Hematopoietic multipotent progenitor cell treated with erythropoietin and hydrocortisone succinate and interleukin-3 and kit ligand, for 17 days (in vitro differentiated cells): ENCODE measurements around the gene WIPI1.
"Not testable (repeated sequence)": the region's sequence is repeated elsewhere in the genome, so short reads cannot be mapped to it uniquely, and the experiment has no call there.

Source experiments
- DNase-seq: peaks from one replicate; pipeline ENCODE4 v3.0.0-alpha.2; 2015; ENCODE audit warnings: low spot score

WIPI1 gene

GRCh38 chr17:68384941-68385340 is 72.4 kb downstream of the WIPI1 start:
- DNase-seq, result no peak

- DNase-seq, result no peak
Measured at GRCh38 chr17:68384471-68384870, 72.8 kb downstream of the WIPI1 start.

DNA sequence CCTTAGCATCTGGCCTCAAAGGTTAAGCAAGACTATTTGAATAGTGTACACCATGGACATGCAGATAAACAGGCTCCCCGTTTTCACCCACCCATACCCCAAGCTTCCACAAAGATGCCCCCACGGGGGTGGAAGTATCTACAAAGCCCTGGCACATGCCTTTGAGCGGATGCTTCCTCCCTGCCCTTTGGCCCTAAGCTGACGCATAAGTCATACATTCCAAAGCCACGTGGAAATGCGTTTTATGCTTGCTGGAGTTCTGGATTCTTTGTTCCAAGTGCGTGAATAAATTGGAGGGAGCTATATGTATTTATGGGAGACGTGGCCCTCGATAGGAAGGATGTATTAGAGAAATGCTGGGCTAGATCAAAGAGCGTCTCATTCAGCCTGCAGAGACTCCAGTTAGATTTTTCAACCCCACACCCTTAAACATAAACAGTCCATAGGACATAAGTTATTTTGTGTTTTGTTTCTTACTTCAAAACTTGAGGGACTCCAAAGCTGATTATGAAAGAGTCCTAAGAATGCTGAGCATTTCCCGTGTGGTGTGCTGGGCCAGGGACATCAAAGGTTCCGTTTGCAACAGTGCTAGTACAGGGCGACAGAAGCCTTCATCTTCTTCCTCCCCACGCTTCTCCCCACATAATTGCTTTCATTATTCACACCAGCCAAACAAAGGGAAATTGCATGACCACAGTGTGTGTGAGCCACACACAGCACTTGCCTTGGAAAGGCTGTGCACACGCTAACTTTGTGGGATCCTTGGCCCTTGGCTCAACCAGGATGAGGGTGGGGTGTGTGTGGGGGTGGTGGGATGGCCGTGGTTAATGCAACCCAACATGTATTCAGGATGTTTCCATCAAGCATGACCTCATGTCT is 73.6 kb downstream of the WIPI1 start:
- DNase-seq, result no peak

DNA sequence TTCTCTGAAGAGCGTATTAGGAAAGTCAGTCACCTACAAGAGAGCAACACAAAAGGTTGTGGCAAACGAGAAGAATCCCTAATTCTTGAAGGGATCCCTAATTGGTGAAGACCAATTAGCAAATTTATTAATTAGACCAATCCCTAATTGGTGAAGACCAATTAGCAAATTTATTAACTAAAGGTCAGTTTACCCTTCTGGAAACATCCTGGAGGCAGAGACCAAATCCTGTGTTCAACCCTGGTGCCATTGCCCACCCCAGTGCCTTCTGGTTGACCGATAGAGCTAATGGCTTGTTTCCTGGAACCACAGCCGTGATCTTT is 74.2 kb downstream of the WIPI1 start:
- no peak for DNase-seq

- DNase-seq, result no peak
Measured at GRCh38 chr17:68382582-68383085, 74.7 kb downstream of the WIPI1 start.

GRCh38 chr17:68381076-68381900 is 76.0 kb downstream of the WIPI1 start:
- DNase-seq, result no peak

DNA sequence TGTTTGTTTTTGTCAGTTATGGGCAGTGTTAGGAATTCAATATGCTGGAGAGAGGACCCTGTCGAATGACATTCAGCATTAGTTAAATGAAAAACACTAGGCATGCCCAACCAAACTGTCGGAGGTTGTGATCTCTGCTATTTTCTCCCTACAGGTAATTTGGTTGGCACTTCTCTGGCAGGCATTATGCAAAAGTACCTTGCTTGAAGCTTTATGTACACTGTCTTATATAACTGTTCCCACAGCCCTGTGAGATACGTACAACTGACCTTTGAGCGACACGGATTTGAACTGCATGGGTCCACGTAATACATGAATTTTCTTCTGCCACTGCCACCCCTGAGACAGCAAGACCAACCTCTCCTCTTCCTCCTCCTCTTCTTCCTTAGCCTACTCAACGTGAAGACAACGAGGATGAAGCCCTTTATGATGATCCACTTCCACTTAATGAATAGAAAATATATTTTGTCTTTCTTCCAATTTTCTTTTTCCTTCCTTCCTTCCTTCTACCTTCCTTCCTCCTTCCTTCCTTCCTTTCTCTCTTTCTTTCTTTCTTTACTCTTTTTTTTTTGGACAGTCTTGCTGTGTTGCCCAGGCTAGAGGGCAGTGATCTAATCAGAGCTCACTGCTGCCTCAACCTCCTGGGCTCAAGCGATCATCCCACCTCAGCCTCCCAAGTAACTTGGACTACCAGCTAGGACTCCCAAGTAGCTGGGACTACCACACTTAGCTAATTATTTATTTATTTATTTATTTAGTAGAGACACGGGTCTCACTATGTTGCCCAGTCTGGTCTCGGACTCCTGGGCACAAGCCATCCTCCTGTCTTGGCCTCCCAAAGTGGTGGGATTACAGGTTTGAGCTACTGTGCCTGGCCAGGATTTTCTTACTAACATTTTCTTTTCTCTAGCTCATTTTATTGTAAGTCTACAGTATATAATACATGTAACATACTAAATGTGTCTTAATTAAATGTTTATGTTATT is 77.3 kb downstream of the WIPI1 start:
- no peak for DNase-seq

DNA sequence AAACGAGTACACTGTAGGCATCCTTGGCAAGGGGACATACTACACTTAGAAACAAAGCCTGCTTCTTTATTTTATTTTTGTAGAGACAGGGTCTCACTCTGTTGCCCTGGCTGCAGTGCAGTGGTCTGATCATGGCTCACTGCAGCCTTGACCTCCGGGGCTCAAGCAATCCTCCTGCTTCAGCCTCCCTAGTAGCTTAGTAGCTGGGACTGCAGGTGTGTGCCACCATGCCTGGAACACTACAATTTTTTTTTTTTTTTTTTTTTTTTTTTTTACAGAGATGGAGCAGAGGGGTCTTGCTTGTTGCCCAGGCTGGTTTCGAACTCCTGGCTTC is 78.2 kb downstream of the WIPI1 start:
- DNase-seq, result no peak

GRCh38 chr17:68378268-68379176 is 78.8 kb downstream of the WIPI1 start:
- DNase-seq, result no peak

DNA sequence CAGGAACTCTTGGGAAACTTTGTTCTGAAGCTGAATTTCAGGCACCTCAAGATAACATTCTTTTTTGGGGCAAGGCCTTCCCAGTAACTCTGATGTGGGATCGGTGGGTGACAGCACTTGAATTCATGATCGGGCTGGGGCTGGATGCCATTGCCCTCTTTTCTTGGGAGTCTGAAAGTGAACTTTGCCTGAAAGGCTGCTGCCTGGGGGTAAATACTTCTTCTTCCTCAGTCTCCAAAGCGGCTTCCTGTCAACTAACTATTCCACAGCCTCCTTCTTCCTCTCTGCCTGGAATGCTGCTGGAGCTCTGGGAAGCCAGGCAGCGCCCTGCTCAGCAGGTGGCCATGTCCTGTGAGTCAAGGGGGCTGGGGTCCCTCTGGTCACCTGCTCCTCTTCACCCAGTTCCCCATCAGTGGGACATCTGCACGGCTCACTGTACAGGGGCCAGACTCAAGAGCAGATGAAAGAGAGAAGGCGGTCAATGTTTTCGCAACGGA is 79.5 kb downstream of the WIPI1 start:
- no peak for DNase-seq

DNA sequence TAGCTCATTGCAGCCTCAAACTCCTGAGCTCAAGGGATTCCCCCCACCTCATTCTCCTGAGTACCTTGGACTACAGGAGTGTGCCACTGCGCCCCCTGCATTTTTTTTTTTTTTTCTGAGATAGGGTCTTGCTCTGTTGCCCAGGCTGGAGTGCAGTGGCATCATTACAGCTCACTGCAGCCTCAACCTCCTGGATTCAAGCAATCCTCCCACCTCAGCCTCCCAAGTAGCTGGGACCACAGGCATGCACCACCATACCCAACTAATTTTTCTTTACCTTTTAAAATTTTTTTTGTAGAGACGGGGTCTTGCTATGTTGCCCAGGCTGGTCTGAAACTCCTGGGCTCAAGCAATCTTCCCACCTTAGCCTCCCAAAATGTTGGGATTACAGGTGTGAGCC is 81.1 kb downstream of the WIPI1 start:
- not testable (repeated sequence) for DNase-seq

DNA sequence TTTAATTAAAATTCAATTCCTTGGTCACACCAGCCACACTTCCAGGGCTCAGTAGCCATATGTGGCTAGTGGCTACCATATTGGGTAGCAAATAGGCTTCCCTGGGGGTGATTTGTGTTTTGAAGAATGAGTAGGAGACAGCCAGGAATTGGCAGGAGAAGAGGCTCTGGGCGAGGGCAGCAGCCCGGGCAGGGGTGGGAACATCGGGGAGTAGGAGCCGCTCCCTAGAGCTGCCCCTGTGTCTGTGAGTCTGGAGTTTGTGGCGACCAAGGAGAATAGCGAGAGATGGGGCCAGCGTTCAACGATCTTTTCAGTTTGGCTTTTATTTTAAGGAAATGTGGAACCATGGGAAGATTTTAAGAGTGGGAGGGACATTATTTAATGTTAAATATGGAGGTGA is 81.7 kb downstream of the WIPI1 start:
- no peak for DNase-seq
